ENCODE data around the gene RAMP3.

Gene RAMP3

DNA sequence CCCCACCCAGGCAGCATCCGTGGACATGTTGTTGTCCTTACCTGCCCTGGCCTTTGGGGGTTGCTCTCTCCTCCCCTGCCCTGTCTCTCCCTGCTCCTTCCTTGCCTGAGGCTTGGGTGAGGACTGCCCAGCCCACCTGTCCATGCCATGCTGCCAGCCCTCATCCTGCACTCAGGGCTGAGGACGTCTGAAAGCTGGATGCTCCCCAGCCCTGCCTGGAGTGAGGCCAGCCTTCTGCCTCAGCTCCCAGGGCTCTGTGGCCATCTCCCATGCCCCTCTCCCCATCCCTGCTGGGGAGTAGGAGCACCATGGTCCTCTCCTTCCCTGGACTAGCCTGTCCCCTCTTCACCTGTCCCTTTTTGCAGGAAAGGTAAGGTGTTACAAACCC is 68.4 kb downstream of the RAMP3 start:
- DNase-seq: no peak

- no peak for DNase-seq
These were observed 71.7 kb downstream of the RAMP3 start for GRCh38 chr7:45229156-45229920.

GRCh38 chr7:45230083-45230482 is 72.5 kb downstream of the RAMP3 start:
- no peak for DNase-seq

DNA sequence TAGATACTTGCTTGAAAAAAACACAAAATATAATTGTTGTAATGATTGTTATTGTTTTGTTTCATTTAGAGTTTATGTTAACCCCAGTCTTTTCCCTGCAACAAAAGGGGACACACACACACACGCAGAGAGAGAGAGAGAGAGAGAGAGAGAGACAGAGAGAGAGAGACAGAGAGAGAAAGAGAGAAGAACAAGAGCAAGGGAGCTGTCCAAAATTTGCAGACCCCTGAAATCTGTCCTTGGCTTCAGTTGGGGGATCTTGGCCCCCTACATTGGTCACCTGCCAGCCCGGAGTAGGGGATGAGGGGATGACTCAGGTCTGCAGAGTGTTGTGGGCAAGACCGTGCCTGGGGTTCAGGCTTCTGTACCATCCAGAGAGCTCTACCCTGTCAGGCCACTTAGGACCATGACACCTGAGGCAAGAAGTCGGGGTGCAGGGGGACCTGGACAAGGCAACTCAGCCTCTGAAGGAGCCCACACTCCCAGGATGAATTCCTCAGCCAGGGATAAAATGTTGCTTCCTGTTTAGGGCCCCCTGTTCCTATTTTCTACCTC is 73.1 kb downstream of the RAMP3 start:
- no peak for DNase-seq

DNA sequence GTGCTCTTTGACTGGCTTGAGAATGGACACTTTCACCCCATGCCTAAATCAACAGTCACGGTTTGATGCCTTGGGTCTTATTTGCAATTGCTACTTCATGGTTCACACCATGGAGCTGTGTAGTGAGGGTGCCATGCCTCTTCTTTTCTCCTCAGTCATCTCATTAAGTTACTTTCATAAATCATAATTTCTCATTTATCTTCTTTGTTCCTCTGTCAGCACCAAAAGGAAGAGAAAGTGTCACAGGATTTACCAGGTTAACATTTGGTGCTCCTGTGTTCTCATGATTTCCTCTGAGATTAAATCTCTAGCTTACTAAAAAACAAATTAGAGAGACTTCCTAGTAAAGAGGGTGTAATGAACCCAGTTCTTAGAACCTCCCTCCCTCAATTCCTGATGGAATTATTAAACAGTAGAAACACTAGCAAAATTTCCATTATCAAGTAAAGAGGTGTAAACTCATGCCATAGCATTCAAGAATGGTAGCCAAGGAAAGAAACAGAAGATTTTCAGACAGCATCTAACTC is 75.7 kb downstream of the RAMP3 start:
- no peak for DNase-seq

Measured in NCI-H1105 (cell line).